HS-27A (cell line): Measurements from ENCODE around the gene LRRFIP1.

Experiments used
- DNase-seq: peaks from one replicate; pipeline ENCODE4 v3.0.0-alpha.2; 2012; ENCODE audit warnings: low read depth, missing footprints

The LRRFIP1 gene

DNA sequence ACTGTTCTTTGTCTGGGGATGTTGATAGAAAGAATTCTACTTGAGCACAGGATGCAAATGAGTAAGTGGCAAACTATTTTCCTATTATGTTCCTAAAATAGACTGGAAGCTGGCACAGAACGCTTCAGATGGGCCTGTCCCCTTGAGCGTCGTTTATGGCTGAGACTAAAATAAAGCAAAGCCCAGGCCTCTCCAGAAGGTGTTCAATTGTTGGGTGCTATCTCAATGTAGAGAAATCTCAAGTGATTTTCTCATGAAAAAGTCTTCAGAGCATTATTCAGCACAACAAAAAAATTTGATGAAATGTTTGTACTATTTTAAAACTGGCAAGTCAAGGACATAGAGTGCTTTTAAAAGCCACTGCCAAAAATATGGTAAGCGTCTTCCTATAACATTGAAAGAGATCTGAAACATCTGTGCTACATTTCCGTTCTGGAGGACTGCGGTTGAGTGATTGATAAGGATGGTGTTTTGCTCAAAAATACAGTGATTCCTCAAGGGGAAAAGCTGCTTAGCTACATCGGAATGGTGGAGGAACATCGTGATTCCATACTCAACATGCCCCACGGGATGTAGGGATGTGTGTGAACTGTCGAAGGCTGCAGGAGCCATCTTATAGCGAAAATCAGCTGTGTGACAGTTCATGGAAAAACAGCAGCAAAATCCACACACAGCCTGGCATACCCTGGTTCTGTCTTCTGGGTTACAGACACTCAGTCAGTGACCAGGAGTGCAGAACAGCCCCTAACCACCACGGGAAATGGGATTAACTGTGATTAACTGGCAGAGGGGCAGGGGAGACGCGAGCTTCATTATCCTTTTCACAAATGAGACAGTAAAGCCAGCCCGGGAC, 10.4 kb upstream of the LRRFIP1 start:
- no peak for DNase-seq

- no peak for DNase-seq
These were observed 9.8 kb upstream of the LRRFIP1 start for GRCh38 chr2:237617587-237617982.

GRCh38 chr2:237618449-237618848, 8.9 kb upstream of the LRRFIP1 start:
- DNase-seq: no peak

- DNase-seq: no peak
These were observed 3.7 kb upstream of the LRRFIP1 start for GRCh38 chr2:237623428-237624403.

- DNase-seq: no peak
These were observed 2.8 kb upstream of the LRRFIP1 start for GRCh38 chr2:237624565-237624964.

GRCh38 chr2:237625216-237625705, 2.1 kb upstream of the LRRFIP1 start:
- no peak for DNase-seq

DNA sequence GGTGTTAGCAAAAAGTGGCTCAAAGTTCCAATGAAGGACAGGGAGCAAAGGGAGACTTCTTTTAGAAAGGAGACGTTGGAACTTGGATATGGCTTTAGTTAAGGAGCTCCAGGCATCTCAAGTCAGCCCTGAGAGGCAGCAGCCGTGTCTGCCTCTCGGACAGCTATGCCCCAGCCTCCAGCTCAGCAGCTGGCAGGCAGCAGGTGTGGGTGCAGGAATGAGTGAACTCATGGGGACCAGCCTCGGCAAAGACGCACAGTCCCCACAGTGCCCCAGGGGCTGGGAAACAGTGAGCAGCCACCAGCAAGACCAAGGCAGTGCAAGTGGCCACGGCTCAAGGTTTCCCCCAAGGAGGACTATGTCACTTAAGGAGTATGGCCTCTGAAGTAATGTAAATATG, 1.6 kb upstream of the LRRFIP1 start:
- no peak for DNase-seq

- no peak for DNase-seq
These were observed 460 bp upstream of the LRRFIP1 start for GRCh38 chr2:237626813-237627440.

GRCh38 chr2:237628247-237629187, 1.1 kb downstream of the LRRFIP1 start:
- DNase-seq: no peak

GRCh38 chr2:237629188-237629534, 1.8 kb downstream of the LRRFIP1 start:
- DNase-seq: no peak

GRCh38 chr2:237629739-237630138, 2.4 kb downstream of the LRRFIP1 start:
- no peak for DNase-seq

DNA sequence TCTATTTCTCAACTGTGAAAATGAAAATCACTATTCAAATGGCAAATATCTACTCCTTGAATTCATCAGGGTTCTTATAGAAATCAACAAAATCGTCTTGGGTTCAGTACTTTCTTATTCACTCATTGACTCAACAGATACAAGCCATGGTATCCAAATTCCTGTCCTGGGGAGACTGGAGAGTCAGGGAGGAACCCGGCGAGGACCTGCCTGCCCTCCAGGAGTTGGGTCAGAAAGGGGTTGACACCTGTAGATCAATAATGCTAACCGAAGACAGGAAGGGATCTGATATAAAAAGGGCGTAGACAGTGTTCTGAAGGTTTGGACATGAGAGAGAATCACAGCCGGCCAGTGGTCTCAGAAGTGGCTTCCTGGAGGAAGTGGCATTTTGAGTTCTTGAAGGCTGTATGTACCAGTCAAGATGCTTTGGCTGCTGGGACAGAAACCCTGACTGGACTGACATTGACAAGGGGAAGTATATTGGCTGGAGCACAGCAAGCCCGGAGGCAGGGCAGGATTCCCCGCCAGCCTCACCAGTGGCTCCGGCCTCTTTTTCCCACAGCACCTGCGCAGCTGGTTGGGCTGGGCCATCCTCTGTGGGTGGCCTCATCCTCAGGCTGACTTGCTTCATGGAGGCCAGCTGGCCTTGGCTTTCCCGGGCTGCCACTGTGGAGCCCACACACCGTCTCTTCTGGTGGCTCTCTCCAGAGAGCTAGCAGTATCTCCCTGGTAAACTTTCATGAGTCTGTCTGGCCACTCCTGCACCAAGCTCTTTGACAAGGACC, 3.0 kb downstream of the LRRFIP1 start:
- DNase-seq: no peak

GRCh38 chr2:237631007-237631785, 3.8 kb downstream of the LRRFIP1 start:
- DNase-seq: no peak

- DNase-seq: no peak
These were observed 4.6 kb downstream of the LRRFIP1 start for GRCh38 chr2:237631801-237632585.

GRCh38 chr2:237633061-237633561, 5.7 kb downstream of the LRRFIP1 start:
- no peak for DNase-seq

DNA sequence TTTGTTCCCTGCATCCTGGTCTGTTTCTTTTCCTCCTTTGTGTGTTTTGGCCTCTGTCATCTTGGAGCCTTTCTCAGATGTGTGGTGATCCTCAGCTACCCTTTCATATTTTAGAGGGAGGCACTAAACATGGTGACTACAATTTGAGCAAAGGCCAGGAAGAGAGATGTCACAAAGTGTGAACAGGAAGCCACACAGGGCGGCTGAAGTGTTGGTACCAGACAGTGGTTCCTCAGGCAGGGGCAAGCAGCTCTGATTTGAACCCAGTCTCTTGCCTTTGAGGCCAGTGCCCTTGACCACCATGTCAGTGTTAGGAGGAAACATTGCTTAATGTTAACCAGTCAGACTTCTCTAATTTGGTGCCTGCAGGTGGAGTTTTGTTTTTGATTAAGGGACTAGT, 9.2 kb downstream of the LRRFIP1 start:
- no peak for DNase-seq

DNA sequence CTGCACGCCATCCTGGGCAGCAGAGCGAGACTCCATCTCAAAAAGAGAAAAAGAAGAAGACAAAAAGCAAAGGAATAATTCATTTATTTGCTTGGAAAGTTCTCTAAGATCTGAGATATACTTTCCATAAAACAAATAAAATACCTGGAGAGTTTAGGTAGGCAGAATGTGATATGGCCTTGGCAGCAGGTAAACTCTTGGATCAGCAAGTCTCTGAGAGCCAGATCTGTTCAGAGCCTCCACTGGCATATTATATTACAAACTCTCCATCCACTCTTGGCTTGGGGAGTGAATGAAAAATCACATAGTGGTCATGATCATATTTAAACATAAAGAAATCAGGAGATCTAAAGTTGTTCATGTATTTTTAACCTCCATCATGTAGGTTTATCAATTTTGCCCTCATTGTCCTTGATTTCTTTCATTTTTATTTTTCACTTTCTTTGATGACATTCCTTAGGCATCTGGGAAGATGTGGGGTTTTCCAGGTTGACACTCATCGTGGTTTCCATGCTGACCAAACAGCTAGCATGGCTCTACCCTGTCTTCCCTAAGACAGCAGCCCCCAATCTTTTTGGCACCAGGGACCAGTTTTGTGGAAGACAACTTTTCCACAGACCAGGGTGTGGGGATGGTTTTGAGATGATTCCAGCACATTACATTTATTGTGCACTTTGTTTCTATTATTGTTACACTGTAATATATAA, 10.2 kb downstream of the LRRFIP1 start:
- no peak for DNase-seq

GRCh38 chr2:237638176-237638575, 10.8 kb downstream of the LRRFIP1 start:
- DNase-seq: no peak
